HCT116 (cell line): Measurements from ENCODE around the gene PRODH.

Source experiments
- EGR1 ChIP-seq: IDR thresholded peaks from 2 replicates; pipeline ENCODE4 v1.6.1; 2012; ENCODE audit warnings: low read depth
- EZH2phosphoT487 ChIP-seq: fragments of 200-600 bp; IDR thresholded peaks from 2 replicates; pipeline ENCODE4 v1.6.1; 2018; ENCODE audit warnings: antibody characterized with exemption, borderline replicate concordance
- POLR2A ChIP-seq: IDR thresholded peaks from 2 replicates; pipeline ENCODE4 v1.7.0; 2011; ENCODE audit warnings: borderline replicate concordance; ENCODE audit not compliant: insufficient read depth, insufficient read length; ENCODE audit errors: extremely low read depth
- SP1 ChIP-seq: IDR thresholded peaks from 2 replicates; pipeline ENCODE4 v1.6.1; 2012; ENCODE audit warnings: low read depth
- TF ChIP-seq, protein P1 (sequence below), 3 experiments: fragments of 200-600 bp in 1 of 3; sonication (generic) in 1 of 3; IDR thresholded peaks in 2 of 3; conservative IDR thresholded peaks in 1 of 3; 2 replicates each; pipeline ENCODE4 v1.5.1; 2012 to 2017; ENCODE audit warnings: low read depth in 2 of 3, low read length in 2 of 3, antibody characterized with exemption in 1 of 3, borderline replicate concordance in 1 of 3, control low read depth in 1 of 3, mild to moderate bottlenecking in 1 of 3, mixed read lengths in 1 of 3, mixed run types in 1 of 3, moderate library complexity in 1 of 3; ENCODE audit not compliant: insufficient read depth in 1 of 3

DNA sequence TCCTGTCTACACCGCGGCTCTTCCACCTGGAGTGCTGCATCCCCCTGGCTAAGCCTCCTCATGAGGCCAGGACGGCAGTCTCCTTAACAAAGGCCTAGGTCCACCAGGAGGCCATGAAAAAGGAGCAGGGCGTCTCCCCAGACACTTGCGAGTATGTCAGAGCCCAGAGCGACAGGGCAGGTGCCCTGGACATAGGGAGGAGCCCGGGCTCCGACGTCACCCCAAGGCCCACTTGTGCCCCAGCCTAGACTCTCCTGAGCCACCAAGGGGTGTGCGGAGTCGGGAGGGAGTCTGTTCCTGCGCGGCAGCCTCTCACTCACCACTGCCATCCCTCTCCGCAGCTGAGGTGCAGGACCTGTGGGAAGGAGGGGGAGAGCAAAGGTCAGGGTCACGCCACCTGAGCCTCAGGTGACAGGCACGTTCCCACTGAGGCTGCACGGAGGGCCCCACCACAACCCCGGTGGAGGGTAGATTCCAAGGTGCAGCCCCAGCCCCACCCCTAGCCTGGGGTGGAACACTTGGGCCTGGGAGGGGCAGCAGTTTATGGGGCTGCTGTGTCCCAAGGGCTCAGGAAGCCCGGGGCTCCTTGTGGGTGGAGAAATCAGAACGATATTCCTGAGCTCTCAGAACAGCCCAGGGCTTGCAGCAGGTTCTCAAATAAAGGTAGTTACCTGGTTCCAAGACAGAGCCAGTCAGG lies 10.6 kb downstream of the PRODH start:
- no peak for TF ChIP-seq POLR2A
- TF ChIP-seq, protein P1, sequence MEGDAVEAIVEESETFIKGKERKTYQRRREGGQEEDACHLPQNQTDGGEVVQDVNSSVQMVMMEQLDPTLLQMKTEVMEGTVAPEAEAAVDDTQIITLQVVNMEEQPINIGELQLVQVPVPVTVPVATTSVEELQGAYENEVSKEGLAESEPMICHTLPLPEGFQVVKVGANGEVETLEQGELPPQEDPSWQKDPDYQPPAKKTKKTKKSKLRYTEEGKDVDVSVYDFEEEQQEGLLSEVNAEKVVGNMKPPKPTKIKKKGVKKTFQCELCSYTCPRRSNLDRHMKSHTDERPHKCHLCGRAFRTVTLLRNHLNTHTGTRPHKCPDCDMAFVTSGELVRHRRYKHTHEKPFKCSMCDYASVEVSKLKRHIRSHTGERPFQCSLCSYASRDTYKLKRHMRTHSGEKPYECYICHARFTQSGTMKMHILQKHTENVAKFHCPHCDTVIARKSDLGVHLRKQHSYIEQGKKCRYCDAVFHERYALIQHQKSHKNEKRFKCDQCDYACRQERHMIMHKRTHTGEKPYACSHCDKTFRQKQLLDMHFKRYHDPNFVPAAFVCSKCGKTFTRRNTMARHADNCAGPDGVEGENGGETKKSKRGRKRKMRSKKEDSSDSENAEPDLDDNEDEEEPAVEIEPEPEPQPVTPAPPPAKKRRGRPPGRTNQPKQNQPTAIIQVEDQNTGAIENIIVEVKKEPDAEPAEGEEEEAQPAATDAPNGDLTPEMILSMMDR (IDR thresholded peaks at IDR 0.05 in 2 of 3, conservative IDR thresholded peaks at IDR 0.05 in 1 of 3; ENCODE audit: borderline replicate concordance in 1 of 3, insufficient read depth in 1 of 3, low read depth in 2 of 3, low read length in 2 of 3): no peak
- TF ChIP-seq EZH2phosphoT487: no peak
- no peak for TF ChIP-seq SP1
- TF ChIP-seq EGR1: no peak
